Activated CD8-positive, alpha-beta T cell treated with anti-CD3 and anti-CD28 coated beads for 36 hours (primary cell): Measurements from ENCODE around the gene SMG7. TPM values are rescaled to one million over a fixed set of nuclear protein-coding genes. Genes with fewer than 3 reads are reported as not detected.
A peak's percentile ranks its signal among the peaks of the same experiment; 100 is the strongest.

ENCODE experiments used
- ATAC-seq: fragments of 200-7000 bp; cut with Tn5 transposase; one replicate; pipeline ENCODE4 v1.10.0; 2021; ENCODE audit warnings: mild to moderate bottlenecking, moderate library complexity
- CTCF ChIA-PET: fragments of 350-600 bp; sonication (Branson Sonifier 250); formaldehyde crosslinking; loops from one replicate; lab custom pipeline; 2021; ENCODE audit warnings: antibody characterized with exemption; lab: Charles Lee
- POLR2A ChIA-PET: fragments of 350-600 bp; sonication (Branson Sonifier 250); formaldehyde crosslinking; loops from one replicate; lab custom pipeline; 2021; ENCODE audit warnings: antibody characterized with exemption; lab: Charles Lee
- DNase-seq: peaks from one replicate; pipeline ENCODE4 v3.0.0-alpha.2; 2020
- H3K27ac Mint-ChIP-seq: one replicate; pipeline ENCODE4 v1.8.0; 2021; ENCODE audit warnings: mild to moderate bottlenecking, mixed read lengths
- H3K27me3 Mint-ChIP-seq: one replicate; pipeline ENCODE4 v1.8.0; 2021; ENCODE audit warnings: mixed read lengths
- H3K36me3 Mint-ChIP-seq: one replicate; pipeline ENCODE4 v1.8.0; 2021; ENCODE audit warnings: low read depth, mixed read lengths
- H3K4me1 Mint-ChIP-seq: one replicate; pipeline ENCODE4 v1.8.0; 2021; ENCODE audit warnings: low read depth, mixed read lengths
- H3K4me3 Mint-ChIP-seq: one replicate; pipeline ENCODE4 v1.8.0; 2021; ENCODE audit warnings: mild to moderate bottlenecking, moderate library complexity, mixed read lengths
- H3K9me3 Mint-ChIP-seq: one replicate; pipeline ENCODE4 v1.8.0; 2021; ENCODE audit warnings: mixed read lengths
- CTCF ChIP-seq: fragments of 200-600 bp; IDR thresholded peaks from one replicate; pipeline ENCODE4 v1.8.0; 2022; ENCODE audit warnings: antibody characterized with exemption, mild to moderate bottlenecking
- intact Hi-C: fragments of 100-400 bp; cut with micrococcal nuclease; formaldehyde crosslinking; loops from one replicate; pipeline ENCODE4 v1.10.0; 2022
- total RNA-seq, 2 experiments: library from RNA; stranded (reverse); gene quantifications; one replicate each; pipeline ENCODE4 v1.2.3, GENCODE V29; 2021

SMG7 gene
- total RNA-seq, 2 experiments from 2014 or later = 59.2 to 59.5 TPM

DNA sequence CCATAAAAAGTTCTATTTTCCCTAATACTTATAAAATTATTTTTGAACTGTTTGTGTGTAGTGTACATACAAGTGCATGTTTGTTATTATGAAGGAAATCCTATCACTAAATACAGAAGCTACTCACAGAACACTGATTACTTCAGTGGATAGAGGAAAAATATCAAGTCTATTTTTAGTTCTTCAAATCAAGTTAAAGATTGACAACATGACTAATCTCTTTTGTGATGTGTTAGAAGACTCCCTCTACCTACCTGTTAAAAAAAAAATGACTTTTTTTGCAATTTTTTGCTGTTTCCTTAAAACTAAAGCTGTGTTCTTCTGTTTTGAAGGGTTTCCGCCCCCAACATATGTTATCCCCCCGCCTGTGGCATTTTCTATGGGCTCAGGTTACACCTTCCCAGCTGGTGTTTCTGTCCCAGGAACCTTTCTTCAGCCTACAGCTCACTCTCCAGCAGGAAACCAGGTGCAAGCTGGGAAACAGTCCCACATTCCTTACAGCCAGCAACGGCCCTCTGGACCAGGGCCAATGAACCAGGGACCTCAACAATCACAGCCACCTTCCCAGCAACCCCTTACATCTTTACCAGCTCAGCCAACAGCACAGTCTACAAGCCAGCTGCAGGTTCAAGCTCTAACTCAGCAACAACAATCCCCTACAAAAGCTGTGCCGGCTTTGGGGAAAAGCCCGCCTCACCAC, 72.4 kb downstream of the SMG7 start:
- DNase-seq (no peak), ATAC-seq (no peak)
- CTCF ChIA-PET = interaction anchor here (1.1 to 1.2 kb wide), 3 partner anchors 52 to 109 kb away, joined by 3 read pairs; no protein-coding TSS in a partner anchor
- Mint-ChIP-seq H3K4me1 (no peaks in the 10 kb centered on the region), H3K9me3 (no peaks in the 10 kb centered on the region), H3K4me3 (no peak overlapping the region), H3K27ac (peak overlapping the region; percentile 3), H3K27me3 (no peaks in the 10 kb centered on the region), H3K36me3 (peaks cover 37% of the 10 kb centered on the region)
- TF ChIP-seq CTCF = no peak
- intact Hi-C loops = loop anchor here (10.0 kb wide), 1 partner anchor 70 kb away; the partner anchor contains the start of gene SMG7
- POLR2A ChIA-PET = no interaction called here

- no peak for TF ChIP-seq CTCF
- peaks cover 39% of the 10 kb centered on the region for H3K36me3 Mint-ChIP-seq
- no peak overlapping the region for H3K27ac Mint-ChIP-seq
- ChIA-PET POLR2A (no interaction called here), CTCF (no interaction called here)
- intact Hi-C loops = loop anchor here (10.0 kb wide), 1 partner anchor 72 kb away; the partner anchor contains the start of gene SMG7
- no peak for ATAC-seq
- H3K9me3 Mint-ChIP-seq = no peaks in the 10 kb centered on the region
- DNase-seq = no peak
- no peaks in the 10 kb centered on the region for H3K4me1 Mint-ChIP-seq
- no peaks in the 10 kb centered on the region for H3K27me3 Mint-ChIP-seq
- H3K4me3 Mint-ChIP-seq = no peak overlapping the region
These were observed 74.1 kb downstream of the SMG7 start for GRCh38 chr1:183546427-183546826.

DNA sequence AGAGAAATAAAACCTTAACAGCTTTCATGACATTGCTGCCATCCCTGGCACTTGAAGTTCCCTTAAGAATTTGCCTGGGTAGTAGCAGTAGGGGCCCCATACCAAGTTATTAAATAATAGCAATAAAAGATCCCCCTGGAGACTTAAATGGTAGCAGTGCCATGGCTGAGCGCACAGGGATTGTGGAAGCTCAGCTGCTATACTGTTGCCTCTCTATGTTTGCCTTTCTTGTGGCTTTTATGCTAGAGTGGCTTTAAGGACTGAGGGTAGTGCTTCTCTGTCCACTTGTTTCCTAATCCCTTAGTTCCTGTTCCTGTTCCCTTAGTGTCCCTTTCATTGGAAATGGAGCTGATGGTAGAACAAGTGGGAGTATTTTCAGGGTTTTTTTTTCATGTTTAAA, 75.8 kb downstream of the SMG7 start:
- ChIA-PET CTCF (interaction anchor here (1.3 kb wide), 1 partner anchor 21 kb away, joined by 3 read pairs; no protein-coding TSS in a partner anchor), POLR2A (no interaction called here)
- intact Hi-C loops = loop anchor here (10.0 kb wide), 1 partner anchor 73 kb away; the partner anchor contains the start of gene SMG7
- Mint-ChIP-seq H3K27ac (no peak overlapping the region), H3K27me3 (no peaks in the 10 kb centered on the region), H3K4me3 (no peak overlapping the region), H3K36me3 (peaks cover 44% of the 10 kb centered on the region), H3K9me3 (no peaks in the 10 kb centered on the region), H3K4me1 (no peaks in the 10 kb centered on the region)
- DNase-seq (no peak), ATAC-seq (no peak)
- no peak for TF ChIP-seq CTCF

GRCh38 chr1:183550915-183551314, 78.6 kb downstream of the SMG7 start:
- ChIA-PET POLR2A (no interaction called here), CTCF (no interaction called here)
- Mint-ChIP-seq H3K9me3 (no peaks in the 10 kb centered on the region), H3K27me3 (no peaks in the 10 kb centered on the region), H3K4me3 (no peak overlapping the region), H3K36me3 (peaks cover 30% of the 10 kb centered on the region), H3K4me1 (no peaks in the 10 kb centered on the region), H3K27ac (peak overlapping the region; percentile 73)
- intact Hi-C loops = loop anchor here (5.0 kb wide), 1 partner anchor 71 kb away; no protein-coding TSS in a partner anchor
- ATAC-seq = no peak
- no peak for DNase-seq
- no peak for TF ChIP-seq CTCF

DNA sequence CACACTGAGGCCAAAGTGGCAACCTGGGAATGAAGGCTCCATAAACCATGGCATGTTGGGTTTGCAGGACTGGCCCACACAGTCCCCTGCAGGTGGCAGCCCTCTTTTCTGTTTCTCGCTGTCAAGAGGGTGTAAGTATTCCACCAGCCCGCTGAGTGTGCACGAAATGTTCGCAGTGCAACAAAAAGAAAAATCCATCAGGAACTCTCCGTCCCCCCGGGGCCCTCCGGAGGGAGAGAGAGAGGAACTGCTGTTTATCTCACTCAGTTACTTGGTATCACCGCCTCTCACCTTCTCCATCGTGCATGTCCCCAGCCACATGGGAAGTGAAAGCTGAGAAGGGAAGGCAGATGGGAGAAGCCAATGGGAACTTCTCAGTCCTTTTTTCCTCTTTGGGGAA, 79.6 kb downstream of the SMG7 start:
- ChIA-PET CTCF (no interaction called here), POLR2A (no interaction called here)
- DNase-seq (no peak), ATAC-seq (no peak)
- no peaks in the 10 kb centered on the region for H3K9me3 Mint-ChIP-seq
- H3K4me3 Mint-ChIP-seq = no peak overlapping the region
- no peaks in the 10 kb centered on the region for H3K27me3 Mint-ChIP-seq
- H3K4me1 Mint-ChIP-seq = no peaks in the 10 kb centered on the region
- no peak overlapping the region for H3K27ac Mint-ChIP-seq
- H3K36me3 Mint-ChIP-seq = peaks cover 25% of the 10 kb centered on the region
- no peak for TF ChIP-seq CTCF
- intact Hi-C loops = loop anchor here (5.0 kb wide), 1 partner anchor 70 kb away; no protein-coding TSS in a partner anchor
